Ascending aorta (tissue), 2 donors: Measurements from ENCODE around the gene MYL7. TPM values are rescaled to one million over a fixed set of nuclear protein-coding genes. Genes with fewer than 3 reads are reported as not detected.
"Not testable (repeated sequence)": the region's sequence is repeated elsewhere in the genome, so short reads cannot be mapped to it uniquely, and the experiment has no call there.

ENCODE experiments used
- DNase-seq, 2 donors: peaks; one replicate each; pipeline ENCODE4 v3.0.0-alpha.2; 2019; ENCODE audit warnings: low spot score in 2 of 2
- H3K27ac ChIP-seq, 2 donors: fragments of 200-600 bp; sonication (generic); one replicate each; pipeline ENCODE4 v1.5.1; 2016 to 2017; ENCODE audit warnings: mild to moderate bottlenecking in 1 of 2
- H3K27me3 ChIP-seq: fragments of 200-600 bp; sonication (generic); one replicate; pipeline ENCODE4 v1.5.1; 2017
- H3K36me3 ChIP-seq, 2 donors: fragments of 200-600 bp; sonication (generic); one replicate each; pipeline ENCODE4 v1.5.1; 2016
- H3K4me1 ChIP-seq, 2 donors: fragments of 200-600 bp; sonication (generic); one replicate each; pipeline ENCODE4 v1.5.1; 2016 to 2017; ENCODE audit warnings: mild to moderate bottlenecking in 1 of 2
- H3K4me3 ChIP-seq, 2 donors: fragments of 200-600 bp; sonication (generic); one replicate each; pipeline ENCODE4 v1.5.1; 2016 to 2017; ENCODE audit warnings: mild to moderate bottlenecking in 1 of 2
- H3K9me3 ChIP-seq, 2 donors: fragments of 200-600 bp; sonication (generic); one replicate each; pipeline ENCODE4 v1.5.1; 2016
- intact Hi-C: fragments of 100-400 bp; cut with DNase I; formaldehyde crosslinking; loops from one replicate; pipeline ENCODE4 v1.15.1; 2023
- total RNA-seq: library from RNA; depleted of rRNA; stranded (reverse); fragments of >200 nt; gene quantifications from one replicate; pipeline ENCODE4 v1.1.0, GENCODE V29; 2016
- TF ChIP-seq, protein P1 (sequence below), 3 experiments: fragments of 200-600 bp in 2 of 3; fragments of 450-650 bp in 1 of 3; sonication (generic) in 2 of 3; IDR thresholded peaks; one replicate each; pipeline ENCODE4 v1.5.1; 2016 to 2019; ENCODE audit warnings: antibody characterized with exemption in 3 of 3, mild to moderate bottlenecking in 1 of 3, moderate library complexity in 1 of 3

MYL7 gene
- total RNA-seq, 1 donor from 2014 or later: not detected

- no peaks in the 10 kb centered on the region for H3K9me3 ChIP-seq
- H3K27me3 ChIP-seq: no peaks in the 10 kb centered on the region
- TF ChIP-seq, protein P1, sequence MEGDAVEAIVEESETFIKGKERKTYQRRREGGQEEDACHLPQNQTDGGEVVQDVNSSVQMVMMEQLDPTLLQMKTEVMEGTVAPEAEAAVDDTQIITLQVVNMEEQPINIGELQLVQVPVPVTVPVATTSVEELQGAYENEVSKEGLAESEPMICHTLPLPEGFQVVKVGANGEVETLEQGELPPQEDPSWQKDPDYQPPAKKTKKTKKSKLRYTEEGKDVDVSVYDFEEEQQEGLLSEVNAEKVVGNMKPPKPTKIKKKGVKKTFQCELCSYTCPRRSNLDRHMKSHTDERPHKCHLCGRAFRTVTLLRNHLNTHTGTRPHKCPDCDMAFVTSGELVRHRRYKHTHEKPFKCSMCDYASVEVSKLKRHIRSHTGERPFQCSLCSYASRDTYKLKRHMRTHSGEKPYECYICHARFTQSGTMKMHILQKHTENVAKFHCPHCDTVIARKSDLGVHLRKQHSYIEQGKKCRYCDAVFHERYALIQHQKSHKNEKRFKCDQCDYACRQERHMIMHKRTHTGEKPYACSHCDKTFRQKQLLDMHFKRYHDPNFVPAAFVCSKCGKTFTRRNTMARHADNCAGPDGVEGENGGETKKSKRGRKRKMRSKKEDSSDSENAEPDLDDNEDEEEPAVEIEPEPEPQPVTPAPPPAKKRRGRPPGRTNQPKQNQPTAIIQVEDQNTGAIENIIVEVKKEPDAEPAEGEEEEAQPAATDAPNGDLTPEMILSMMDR (IDR thresholded peaks at IDR 0.05): no peak
- H3K27ac ChIP-seq: no peak overlapping the region
- DNase-seq: no peak
- no peaks in the 10 kb centered on the region for H3K36me3 ChIP-seq
- no peaks in the 10 kb centered on the region for H3K4me1 ChIP-seq
- no peak overlapping the region for H3K4me3 ChIP-seq
- intact Hi-C loops: no loop called here
These were observed 33.0 kb upstream of the MYL7 start for GRCh38 chr7:44173911-44174693.

DNA sequence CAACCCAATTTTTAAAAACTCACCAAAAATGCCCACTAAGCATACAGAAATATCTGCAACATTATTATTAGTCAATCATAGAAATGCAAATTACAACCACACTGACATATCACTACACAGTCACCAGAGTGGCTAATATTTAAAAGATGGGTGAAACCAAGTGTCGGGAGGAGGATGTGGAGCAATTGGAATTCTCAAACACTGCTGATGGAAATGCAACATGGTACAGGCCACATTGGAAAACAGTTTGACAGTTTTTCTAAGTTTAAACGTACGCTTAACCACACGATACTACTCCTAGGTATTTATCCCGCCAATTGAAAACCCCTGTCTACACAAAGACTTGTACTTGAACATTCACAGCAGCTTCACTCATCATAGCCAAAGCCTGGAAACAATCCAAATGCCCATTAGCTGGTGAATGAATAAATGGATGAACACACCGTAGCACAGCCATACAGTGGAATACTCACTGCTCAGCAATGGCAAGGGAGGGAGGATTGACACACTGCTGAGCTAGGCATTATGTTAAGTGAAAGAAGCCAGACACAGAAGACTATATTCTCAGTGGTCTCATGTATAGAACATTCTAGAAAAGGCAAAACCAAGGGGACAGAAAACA, 31.8 kb upstream of the MYL7 start:
- no peak for DNase-seq
- Histone ChIP-seq H3K4me1 (no peaks in the 10 kb centered on the region), H3K9me3 (no peaks in the 10 kb centered on the region), H3K4me3 (no peak overlapping the region), H3K36me3 (no peaks in the 10 kb centered on the region), H3K27me3 (no peaks in the 10 kb centered on the region), H3K27ac (no peak overlapping the region)
- intact Hi-C loops: no loop called here
- TF ChIP-seq, protein P1 (IDR thresholded peaks at IDR 0.05): no peak

- Histone ChIP-seq H3K36me3 (no peaks in the 10 kb centered on the region), H3K27ac (no peak overlapping the region), H3K4me3 (no peak overlapping the region), H3K27me3 (no peaks in the 10 kb centered on the region), H3K4me1 (no peaks in the 10 kb centered on the region), H3K9me3 (no peaks in the 10 kb centered on the region)
- intact Hi-C loops: no loop called here
- no peak for DNase-seq
- TF ChIP-seq, protein P1 (IDR thresholded peaks at IDR 0.05): no peak
These were observed 31.2 kb upstream of the MYL7 start for GRCh38 chr7:44172352-44172751.

DNA sequence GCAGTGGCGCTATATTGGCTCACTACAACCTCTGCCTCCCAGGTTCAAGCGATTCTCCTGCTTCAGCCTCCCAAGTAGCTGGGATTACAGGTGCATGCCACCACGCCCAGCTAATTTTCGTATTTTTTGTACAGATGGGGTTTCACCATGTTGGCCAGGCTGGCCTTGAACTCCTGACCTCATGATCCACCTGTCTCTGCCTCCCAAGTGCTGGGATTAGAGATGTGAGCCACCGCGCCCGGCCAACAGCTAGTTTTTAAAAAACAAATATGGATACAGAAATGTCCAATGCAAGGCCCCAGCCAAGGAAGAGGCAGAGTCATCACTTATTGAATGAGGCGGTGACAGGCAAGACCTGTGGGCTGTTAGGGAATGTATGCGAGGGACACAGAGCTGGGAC, 30.8 kb upstream of the MYL7 start:
- H3K36me3 ChIP-seq, intact Hi-C loops, H3K4me1 ChIP-seq, H3K9me3 ChIP-seq, H3K27me3 ChIP-seq, H3K27ac ChIP-seq, H3K4me3 ChIP-seq: not testable (repeated sequence)
- peak in 1 of 2 donors; percentile 38 for DNase-seq

- no peak overlapping the region for H3K27ac ChIP-seq
- DNase-seq: no peak
These were observed 26.8 kb upstream of the MYL7 start for GRCh38 chr7:44167920-44168319.

DNA sequence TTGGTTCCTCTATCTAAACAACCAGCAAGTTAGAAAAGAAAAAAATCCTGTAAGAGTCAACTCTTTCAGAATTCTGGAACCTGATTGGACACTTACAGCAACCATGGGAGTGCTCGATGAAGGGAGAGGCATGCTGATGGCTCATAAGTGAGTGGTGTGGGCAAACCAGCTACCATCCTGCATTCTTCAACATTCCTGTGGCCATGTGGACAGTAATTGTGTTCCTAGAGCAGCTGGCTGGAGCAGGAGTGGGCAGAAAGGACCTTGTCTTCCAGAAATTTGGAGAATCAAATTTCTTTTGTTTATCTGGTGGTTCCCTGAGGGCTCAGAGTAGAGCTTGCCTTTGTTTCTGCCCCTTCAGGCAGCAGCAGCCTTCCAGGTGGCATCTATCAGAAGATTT, 22.5 kb upstream of the MYL7 start:
- H3K27ac ChIP-seq: no peak overlapping the region
- no peaks in the 10 kb centered on the region for H3K27me3 ChIP-seq
- intact Hi-C loops: no loop called here

More at GRCh38 chr7:44167920-44168319, 26.8 kb upstream of the MYL7 start:
- H3K36me3 ChIP-seq: no peaks in the 10 kb centered on the region
- H3K27me3 ChIP-seq: no peaks in the 10 kb centered on the region
- H3K9me3 ChIP-seq: no peaks in the 10 kb centered on the region
- intact Hi-C loops: no loop called here
- no peak overlapping the region for H3K4me3 ChIP-seq
- no peaks in the 10 kb centered on the region for H3K4me1 ChIP-seq
- TF ChIP-seq, protein P1 (IDR thresholded peaks at IDR 0.05): no peak

More for the DNA sequence above, 22.5 kb upstream of the MYL7 start:
- no peak for DNase-seq
- TF ChIP-seq, protein P1 (IDR thresholded peaks at IDR 0.05): no peak
- Histone ChIP-seq H3K36me3 (no peaks in the 10 kb centered on the region), H3K9me3 (no peaks in the 10 kb centered on the region), H3K4me1 (no peaks in the 10 kb centered on the region), H3K4me3 (no peak overlapping the region)
